HCT116 (cell line): ENCODE measurements around the gene TUT1. TPM values are rescaled to one million over a fixed set of nuclear protein-coding genes. Genes with fewer than 3 reads are reported as not detected.

Source experiments
- ATAC-seq: fragments of 200-7000 bp; cut with Tn5 transposase; 2 replicates; pipeline ENCODE4 v1.9.1; 2020; ENCODE audit warnings: mild to moderate bottlenecking, moderate library complexity
- BruUV-seq: library from RNA; stranded (reverse); fragments of 400-500 nt; replicated peaks from 2 replicates; lab custom pipeline; 2021; lab: Mats Ljungman, UMichigan
- CTCF ChIA-PET: fragments of 300-600 bp; sonication (Branson Sonifier 250); formaldehyde crosslinking; loops from one replicate; lab custom pipeline; 2021; ENCODE audit warnings: antibody characterized with exemption; lab: Charles Lee
- POLR2A ChIA-PET: fragments of 300-600, 350-600 bp; sonication (Branson Sonifier 250); formaldehyde crosslinking; loops from one replicate; lab custom pipeline; 2021; ENCODE audit warnings: antibody characterized with exemption; lab: Charles Lee
- RAD21 ChIA-PET, 2 experiments: fragments of 300-600 bp; sonication (Branson Sonifier 250); formaldehyde crosslinking; loops; one replicate each; lab custom pipeline; 2023; ENCODE audit warnings: low total read pairs in 2 of 2; ENCODE audit not compliant: uncharacterized antibody in 2 of 2, unreplicated experiment in 2 of 2, low non-redundant PET in 1 of 2; lab: Charles Lee
- DNase-seq: peaks from one replicate; pipeline ENCODE4 v3.0.0-alpha.2; 2010; ENCODE audit warnings: low read depth, low spot score
- H2AFZ ChIP-seq: fragments of 200-600 bp; shearing (Covaris generic), sonication (generic); 2 replicates; pipeline ENCODE4 v1.6.1; 2017; ENCODE audit warnings: low read depth, mixed run types, mixed read lengths, antibody characterized with exemption, low read length; ENCODE audit not compliant: poor library complexity, severe bottlenecking
- H3K27ac ChIP-seq: 2 replicates; pipeline ENCODE4 v1.5.1; 2012; ENCODE audit warnings: low read depth, low read length
- H3K27me3 ChIP-seq: fragments of 200-600 bp; sonication (generic); 2 replicates; pipeline ENCODE4 v1.6.1; 2016; ENCODE audit warnings: mixed run types, low read length, mixed read lengths; ENCODE audit not compliant: insufficient read depth
- H3K36me3 ChIP-seq, 2 experiments: fragments of 200-500 bp in 1 of 2; fragments of 200-600 bp in 1 of 2; sonication (Bioruptor generic) in 1 of 2; sonication (generic) in 1 of 2; 2 replicates each; pipeline versions ENCODE4 v1.5.1 to v1.6.1; 2014 to 2016; ENCODE audit warnings: low read length in 2 of 2, inconsistent platforms in 1 of 2, mixed read lengths in 1 of 2, mixed run types in 1 of 2; ENCODE audit not compliant: insufficient read depth in 2 of 2, control insufficient read depth in 1 of 2
- H3K4me1 ChIP-seq, 2 experiments: fragments of 200-600 bp in 1 of 2; sonication (generic) in 1 of 2; 2 replicates each; pipeline versions ENCODE4 v1.5.1 to v1.6.1; 2012 to 2017; ENCODE audit warnings: low read length in 2 of 2, inconsistent platforms in 1 of 2, mild to moderate bottlenecking in 1 of 2, mixed read lengths in 1 of 2, mixed run types in 1 of 2, moderate library complexity in 1 of 2; ENCODE audit not compliant: insufficient read depth in 2 of 2, control insufficient read depth in 1 of 2
- H3K4me2 ChIP-seq: fragments of 200-600 bp; sonication (generic); 2 replicates; pipeline ENCODE4 v1.6.1; 2017; ENCODE audit warnings: mixed run types, low read length, mixed read lengths
- H3K4me3 ChIP-seq, 2 experiments: fragments of 200-600 bp in 1 of 2; sonication (generic) in 1 of 2; replicated peaks in 1 of 2; 2 replicates each; pipeline ENCODE4 v1.5.1; 2011 to 2016; ENCODE audit warnings: low read length in 2 of 2, control low read depth in 1 of 2, low read depth in 1 of 2, mild to moderate bottlenecking in 1 of 2, mixed read lengths in 1 of 2, mixed run types in 1 of 2
- H3K79me2 ChIP-seq: fragments of 200-600 bp; sonication (generic); 2 replicates; pipeline ENCODE4 v1.6.1; 2017; ENCODE audit warnings: mild to moderate bottlenecking, mixed run types, low read length, moderate library complexity, mixed read lengths; ENCODE audit not compliant: insufficient read depth
- H3K9ac ChIP-seq: fragments of 200-600 bp; sonication (generic); 2 replicates; pipeline ENCODE4 v1.6.1; 2016; ENCODE audit warnings: low read length, mixed read lengths
- H3K9me2 ChIP-seq: fragments of 200-600 bp; sonication (generic), shearing (Covaris generic); 2 replicates; pipeline ENCODE4 v1.6.1; 2017; ENCODE audit warnings: mixed run types, mild to moderate bottlenecking, moderate library complexity; ENCODE audit not compliant: insufficient read depth
- H3K9me3 ChIP-seq, 2 experiments: fragments of 200-500 bp in 1 of 2; fragments of 200-600 bp in 1 of 2; sonication (Bioruptor generic) in 1 of 2; sonication (generic) in 1 of 2; 2 replicates each; pipeline ENCODE4 v1.6.1; 2014 to 2017; ENCODE audit warnings: low read length in 2 of 2, mixed read lengths in 2 of 2, inconsistent platforms in 1 of 2, low read depth in 1 of 2, mild to moderate bottlenecking in 1 of 2, mixed run types in 1 of 2, moderate library complexity in 1 of 2; ENCODE audit not compliant: control insufficient read depth in 1 of 2, insufficient read depth in 1 of 2
- H4K20me1 ChIP-seq: fragments of 200-600 bp; sonication (generic), shearing (Covaris generic); 2 replicates; pipeline ENCODE4 v1.6.1; 2017; ENCODE audit warnings: mixed run types, mild to moderate bottlenecking, moderate library complexity; ENCODE audit not compliant: insufficient read depth
- ATF3 ChIP-seq: IDR thresholded peaks from 2 replicates; pipeline ENCODE4 v1.6.1; 2012
- EGR1 ChIP-seq: IDR thresholded peaks from 2 replicates; pipeline ENCODE4 v1.6.1; 2012; ENCODE audit warnings: low read depth
- ELF1 ChIP-seq: IDR thresholded peaks from 2 replicates; pipeline ENCODE4 v1.6.1; 2012; ENCODE audit warnings: low read depth, borderline replicate concordance
- EZH2 ChIP-seq: fragments of 200-600 bp; sonication (generic); IDR thresholded peaks from 2 replicates; pipeline ENCODE4 v1.6.1; 2017; ENCODE audit warnings: antibody characterized with exemption, mixed run types
- POLR2A ChIP-seq: IDR thresholded peaks from 2 replicates; pipeline ENCODE4 v1.7.0; 2011; ENCODE audit warnings: borderline replicate concordance; ENCODE audit not compliant: insufficient read depth, insufficient read length; ENCODE audit errors: extremely low read depth
- POLR2AphosphoS5 ChIP-seq: IDR thresholded peaks from 2 replicates; pipeline ENCODE4 v1.6.1; 2011; ENCODE audit warnings: mild to moderate bottlenecking, low read depth, low read length, moderate library complexity
- SRF ChIP-seq: IDR thresholded peaks from 2 replicates; pipeline ENCODE4 v1.6.1; 2012; ENCODE audit warnings: low read depth
- TCF7L2 ChIP-seq: IDR thresholded peaks from 2 replicates; pipeline ENCODE4 v1.7.0; 2011; ENCODE audit warnings: borderline replicate concordance, inconsistent platforms; ENCODE audit not compliant: insufficient read depth, insufficient read length; ENCODE audit errors: extremely low read depth
- YY1 ChIP-seq: IDR thresholded peaks from 2 replicates; pipeline ENCODE4 v1.6.1; 2011; ENCODE audit warnings: low read length, low read depth, moderate library complexity, mild to moderate bottlenecking; ENCODE audit not compliant: insufficient replicate concordance; ENCODE audit errors: extremely low read depth
- ZNF274 ChIP-seq: fragments of 200-500 bp; sonication (Bioruptor generic); IDR thresholded peaks from 2 replicates; pipeline ENCODE4 v1.6.1; 2014; ENCODE audit warnings: mild to moderate bottlenecking, low read depth, low read length, inconsistent platforms
- intact Hi-C: fragments of 100-400 bp; cut with micrococcal nuclease; formaldehyde crosslinking; loops from 2 replicates; pipeline ENCODE4 v1.10.0; 2022
- total RNA-seq: library from RNA; stranded (reverse); gene quantifications from one replicate; pipeline ENCODE4 v1.2.1, GENCODE V29; 2021; ENCODE audit not compliant: unreplicated experiment
- TF ChIP-seq, protein P1 (sequence below): IDR thresholded peaks from 2 replicates; pipeline ENCODE4 v1.6.1; 2011; ENCODE audit warnings: mild to moderate bottlenecking, low read length, moderate library complexity; ENCODE audit not compliant: insufficient replicate concordance; ENCODE audit errors: extremely low read depth

Gene TUT1
- total RNA-seq, 1 experiment from 2014 or later, result 49.0 TPM

DNA sequence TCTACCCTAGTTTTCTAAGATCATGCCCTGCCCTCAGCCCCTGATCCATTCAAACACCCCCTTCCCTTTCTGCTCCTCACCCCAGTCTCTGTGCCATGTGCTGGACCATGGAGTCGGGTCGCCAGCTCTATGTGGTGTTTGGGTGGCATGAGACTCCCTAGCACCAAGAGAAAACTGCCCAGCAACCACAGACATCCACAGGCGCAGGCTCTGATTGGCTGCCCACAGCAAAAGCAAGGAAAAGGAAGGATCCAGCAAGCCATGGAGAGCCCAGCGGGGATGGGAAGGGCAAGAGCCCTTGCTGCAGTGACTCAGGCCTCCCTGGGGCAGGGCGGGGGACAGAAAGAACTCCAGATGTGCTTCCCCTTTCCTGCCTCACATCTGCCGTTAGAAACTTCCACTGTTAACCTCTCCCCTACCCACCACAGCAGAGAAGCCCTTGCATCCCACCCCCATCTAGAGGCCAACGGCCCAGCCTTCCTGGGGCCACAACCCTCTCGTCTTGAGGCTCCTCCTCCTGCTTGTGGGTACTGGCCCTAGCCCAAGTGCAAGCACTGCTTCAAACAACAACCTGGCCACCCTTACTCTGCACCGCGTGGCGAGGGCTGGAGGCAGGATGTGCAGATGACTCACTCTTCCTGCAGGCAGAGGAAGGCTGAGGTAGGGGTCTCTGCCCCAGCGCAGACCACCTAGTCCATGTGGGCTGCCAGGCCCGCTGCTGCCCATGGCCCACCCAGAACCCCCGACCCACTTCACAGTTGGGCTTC lies 35.0 kb downstream of the TUT1 start:
- no peaks in the 10 kb centered on the region for H3K9me3 ChIP-seq
- H3K4me3 ChIP-seq, result peak overlapping the region; percentile 33 to 36
- peaks cover 90 to 100% of the 10 kb centered on the region in 2 experiments for H3K4me1 ChIP-seq
- peaks cover 9 to 20% of the 10 kb centered on the region in 2 experiments; a peak in 3 of 4 replicates for H3K36me3 ChIP-seq
- DNase-seq (peak; percentile 93), ATAC-seq (peak; percentile 60)
- peak overlapping the region; percentile 94 for H3K4me2 ChIP-seq
- H3K79me2 ChIP-seq, result peaks cover 36% of the 10 kb centered on the region
- CTCF ChIA-PET, result interaction anchor here (0.7 to 5.8 kb wide), 9 partner anchors 13 to 230 kb away, joined by 3 to 93 read pairs (median 7); partner anchors contain the start of gene EEF1G
- RAD21 ChIA-PET, result interaction anchor here (0.7 to 1.5 kb wide), 3 partner anchors 11 to 123 kb away, joined by 3 to 6 read pairs (median 4); no protein-coding TSS in a partner anchor
- H4K20me1 ChIP-seq, result no peaks in the 10 kb centered on the region; the same call in 1 of the 2 replicates
- intact Hi-C loops, result loop anchor here (1.0 to 5.0 kb wide), 3 partner anchors 132 to 286 kb away; no protein-coding TSS in a partner anchor
- BruUV-seq, result no TSS peak
- no peak overlapping the region for H2AFZ ChIP-seq
- peak overlapping the region; percentile 99 for H3K27ac ChIP-seq
- POLR2A ChIA-PET, result interaction anchor here (0.5 to 3.2 kb wide), 12 partner anchors 9 to 285 kb away, joined by 3 to 16 read pairs (median 5); partner anchors contain the start of genes AHNAK, C11orf98, CSKMT and EEF1G
- H3K27me3 ChIP-seq, result no peaks in the 10 kb centered on the region
- peak overlapping the region; percentile 81 for H3K9ac ChIP-seq
- TF ChIP-seq, protein P1, sequence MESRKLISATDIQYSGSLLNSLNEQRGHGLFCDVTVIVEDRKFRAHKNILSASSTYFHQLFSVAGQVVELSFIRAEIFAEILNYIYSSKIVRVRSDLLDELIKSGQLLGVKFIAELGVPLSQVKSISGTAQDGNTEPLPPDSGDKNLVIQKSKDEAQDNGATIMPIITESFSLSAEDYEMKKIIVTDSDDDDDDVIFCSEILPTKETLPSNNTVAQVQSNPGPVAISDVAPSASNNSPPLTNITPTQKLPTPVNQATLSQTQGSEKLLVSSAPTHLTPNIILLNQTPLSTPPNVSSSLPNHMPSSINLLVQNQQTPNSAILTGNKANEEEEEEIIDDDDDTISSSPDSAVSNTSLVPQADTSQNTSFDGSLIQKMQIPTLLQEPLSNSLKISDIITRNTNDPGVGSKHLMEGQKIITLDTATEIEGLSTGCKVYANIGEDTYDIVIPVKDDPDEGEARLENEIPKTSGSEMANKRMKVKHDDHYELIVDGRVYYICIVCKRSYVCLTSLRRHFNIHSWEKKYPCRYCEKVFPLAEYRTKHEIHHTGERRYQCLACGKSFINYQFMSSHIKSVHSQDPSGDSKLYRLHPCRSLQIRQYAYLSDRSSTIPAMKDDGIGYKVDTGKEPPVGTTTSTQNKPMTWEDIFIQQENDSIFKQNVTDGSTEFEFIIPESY, result no peak
- peak; percentile 79 for TF ChIP-seq TCF7L2
- no peak for TF ChIP-seq YY1
- TF ChIP-seq EZH2, result no peak
- TF ChIP-seq POLR2AphosphoS5, result peak; percentile 64; the same call in 1 of the 2 replicates
- no peak for TF ChIP-seq ATF3
- TF ChIP-seq POLR2A, result peak; percentile 21
- TF ChIP-seq ELF1, result no peak
- TF ChIP-seq SRF, result no peak
- no peak for TF ChIP-seq EGR1
- TF ChIP-seq ZNF274, result no peak
- TF ChIP-seq, all 23 proteins: peak for 3
- H3K9me2 ChIP-seq, result no peaks in the 10 kb centered on the region
